Measurements from ENCODE around the gene PIRT. TPM values are rescaled to one million over a fixed set of nuclear protein-coding genes. Genes with fewer than 3 reads are reported as not detected.

Gene PIRT
- total and polyA plus RNA-seq, 2 donors (not counting 1 experiment from before 2014, with no cell fraction given), result not detected

- DNase-seq, result no peak
- peaks cover 0 to 6% of the 10 kb centered on the region in 2 donors for H3K4me1 ChIP-seq (ENCODE audit: control insufficient read depth in 2 of 2, insufficient read depth in 2 of 2, low read length in 2 of 2)
- ATAC-seq (ENCODE audit: low read depth), result no peak
- H2AFZ ChIP-seq (ENCODE audit: insufficient read depth, low read depth, low read length, poor library complexity, severe bottlenecking), result no peak overlapping the region
- no peak overlapping the region for H3K27ac ChIP-seq (ENCODE audit: low read length in 2 of 2)
- Mint-ChIP-seq H3K27ac (no peak overlapping the region), H3K27me3 (no peaks in the 10 kb centered on the region), H3K9me3 (ENCODE audit: insufficient read depth) (peaks cover 8% of the 10 kb centered on the region), H3K4me1 (peaks cover 5% of the 10 kb centered on the region), H3K4me3 (no peak overlapping the region)
- no peaks in the 10 kb centered on the region for H3K79me2 ChIP-seq (ENCODE audit: control insufficient read depth, insufficient read depth, low read length)
- ChIA-PET CTCF (no interaction called here), POLR2A (no interaction called here)
- H3K27me3 ChIP-seq (replicated peaks in 1 of 4; ENCODE audit: control extremely low read depth in 1 of 4, control insufficient read depth in 3 of 4, insufficient read depth in 4 of 4, low read length in 3 of 4), result no peaks in the 10 kb centered on the region
- no peak overlapping the region for H3K4me2 ChIP-seq (replicated peaks; ENCODE audit: low read depth, low read length, poor library complexity, severe bottlenecking)
- H4K20me1 ChIP-seq (ENCODE audit: control insufficient read depth, insufficient read depth, low read length, poor library complexity, severe bottlenecking), result no peaks in the 10 kb centered on the region
- H3K9me3 ChIP-seq (ENCODE audit: control extremely low read depth in 1 of 3, control insufficient read depth in 2 of 3, insufficient read depth in 1 of 3, low read length in 2 of 3), result peaks cover 2 to 6% (median 5%) of the 10 kb centered on the region in 3 donors
- H3K9ac ChIP-seq (ENCODE audit: low read length), result no peak overlapping the region
- TF ChIP-seq EZH2 (IDR thresholded peaks at IDR 0.05; ENCODE audit: borderline replicate concordance, insufficient read depth, low read depth, low read length, poor library complexity, severe bottlenecking), result no peak
- TF ChIP-seq, protein P1, sequence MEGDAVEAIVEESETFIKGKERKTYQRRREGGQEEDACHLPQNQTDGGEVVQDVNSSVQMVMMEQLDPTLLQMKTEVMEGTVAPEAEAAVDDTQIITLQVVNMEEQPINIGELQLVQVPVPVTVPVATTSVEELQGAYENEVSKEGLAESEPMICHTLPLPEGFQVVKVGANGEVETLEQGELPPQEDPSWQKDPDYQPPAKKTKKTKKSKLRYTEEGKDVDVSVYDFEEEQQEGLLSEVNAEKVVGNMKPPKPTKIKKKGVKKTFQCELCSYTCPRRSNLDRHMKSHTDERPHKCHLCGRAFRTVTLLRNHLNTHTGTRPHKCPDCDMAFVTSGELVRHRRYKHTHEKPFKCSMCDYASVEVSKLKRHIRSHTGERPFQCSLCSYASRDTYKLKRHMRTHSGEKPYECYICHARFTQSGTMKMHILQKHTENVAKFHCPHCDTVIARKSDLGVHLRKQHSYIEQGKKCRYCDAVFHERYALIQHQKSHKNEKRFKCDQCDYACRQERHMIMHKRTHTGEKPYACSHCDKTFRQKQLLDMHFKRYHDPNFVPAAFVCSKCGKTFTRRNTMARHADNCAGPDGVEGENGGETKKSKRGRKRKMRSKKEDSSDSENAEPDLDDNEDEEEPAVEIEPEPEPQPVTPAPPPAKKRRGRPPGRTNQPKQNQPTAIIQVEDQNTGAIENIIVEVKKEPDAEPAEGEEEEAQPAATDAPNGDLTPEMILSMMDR (IDR thresholded peaks at IDR 0.05), result no peak
- H3K4me3 ChIP-seq (ENCODE audit: control extremely low read depth in 1 of 5, extremely low read depth in 1 of 5, insufficient read depth in 1 of 5, low read depth in 2 of 5, low read length in 4 of 5), result no peak overlapping the region
- WGBS (ENCODE audit: insufficient coverage), result 88% methylated on average over 1 of the region's 2 CpGs
- H3K36me3 ChIP-seq (replicated peaks in 1 of 2; ENCODE audit: control extremely low read depth in 1 of 2, control insufficient read depth in 1 of 2, extremely low read depth in 1 of 2, insufficient read depth in 2 of 2, low read length in 1 of 2), result no peaks in the 10 kb centered on the region
- intact Hi-C loops (cut with micrococcal nuclease), result no loop called here
Observed at GRCh38 chr17:10779609-10780008, 58.3 kb downstream of the PIRT start.

DNA sequence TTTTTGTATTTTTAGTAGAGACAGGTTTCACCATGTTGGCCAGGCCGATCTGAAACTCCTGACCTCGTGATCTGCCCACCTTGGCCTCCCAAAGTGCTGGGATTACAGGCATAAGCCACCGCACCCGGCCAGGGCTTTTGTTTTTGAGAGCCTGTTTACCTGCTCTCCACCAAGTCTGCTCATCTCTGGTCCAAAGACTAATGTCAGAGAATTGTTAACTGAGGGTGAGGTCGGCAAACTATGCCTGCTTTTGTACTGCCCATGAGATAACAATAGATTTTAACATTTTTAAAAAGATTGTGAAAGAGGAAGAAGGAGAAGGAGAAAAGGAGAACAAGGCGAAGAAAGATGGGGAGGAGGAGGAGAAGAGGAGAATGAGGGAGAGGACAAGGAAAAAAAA is 60.0 kb downstream of the PIRT start:
- Histone ChIP-seq H3K9ac (ENCODE audit: low read length) (no peak overlapping the region), H3K4me3 (ENCODE audit: control extremely low read depth in 1 of 5, extremely low read depth in 1 of 5, insufficient read depth in 1 of 5, low read depth in 2 of 5, low read length in 4 of 5) (no peak overlapping the region), H3K79me2 (ENCODE audit: control insufficient read depth, insufficient read depth, low read length) (no peaks in the 10 kb centered on the region), H2AFZ (ENCODE audit: insufficient read depth, low read depth, low read length, poor library complexity, severe bottlenecking) (no peak overlapping the region), H3K4me2 (replicated peaks; ENCODE audit: low read depth, low read length, poor library complexity, severe bottlenecking) (no peak overlapping the region), H3K9me3 (ENCODE audit: control extremely low read depth in 1 of 3, control insufficient read depth in 2 of 3, insufficient read depth in 1 of 3, low read length in 2 of 3) (peaks cover 0 to 2% (median 2%) of the 10 kb centered on the region in 3 donors), H4K20me1 (ENCODE audit: control insufficient read depth, insufficient read depth, low read length, poor library complexity, severe bottlenecking) (no peaks in the 10 kb centered on the region), H3K4me1 (ENCODE audit: control insufficient read depth in 2 of 2, insufficient read depth in 2 of 2, low read length in 2 of 2) (peaks cover 0 to 6% of the 10 kb centered on the region in 2 donors), H3K27ac (ENCODE audit: low read length in 2 of 2) (no peak overlapping the region), H3K36me3 (replicated peaks in 1 of 2; ENCODE audit: control extremely low read depth in 1 of 2, control insufficient read depth in 1 of 2, extremely low read depth in 1 of 2, insufficient read depth in 2 of 2, low read length in 1 of 2) (no peaks in the 10 kb centered on the region), H3K27me3 (replicated peaks in 1 of 4; ENCODE audit: control extremely low read depth in 1 of 4, control insufficient read depth in 3 of 4, insufficient read depth in 4 of 4, low read length in 3 of 4) (no peaks in the 10 kb centered on the region)
- intact Hi-C loops (cut with micrococcal nuclease), result no loop called here
- TF ChIP-seq EZH2 (IDR thresholded peaks at IDR 0.05; ENCODE audit: borderline replicate concordance, insufficient read depth, low read depth, low read length, poor library complexity, severe bottlenecking), result no peak
- TF ChIP-seq, protein P1 (IDR thresholded peaks at IDR 0.05), result no peak
- Mint-ChIP-seq H3K9me3 (ENCODE audit: insufficient read depth) (peaks cover 4% of the 10 kb centered on the region), H3K4me1 (peaks cover 5% of the 10 kb centered on the region), H3K4me3 (no peak overlapping the region), H3K27ac (no peak overlapping the region), H3K27me3 (peaks cover 2% of the 10 kb centered on the region)
- WGBS (ENCODE audit: insufficient coverage), result 75% methylated on average over 5 of the region's 6 CpGs
- no peak for ATAC-seq (ENCODE audit: low read depth)
- ChIA-PET CTCF (no interaction called here), POLR2A (no interaction called here)
- DNase-seq, result no peak

All from B cell (primary cell).